Left lung (tissue), 10 donors: Measurements from ENCODE around the gene TNFAIP1. TPM values are rescaled to one million over a fixed set of nuclear protein-coding genes. Genes with fewer than 3 reads are reported as not detected.

Experiments used
- ATAC-seq: fragments of 200-7000 bp; cut with Tn5 transposase; one replicate; pipeline ENCODE4 v1.9.1; 2020; ENCODE audit warnings: moderate library complexity
- DNase-seq, 4 donors: peaks; one replicate each; pipeline ENCODE4 v3.0.0-alpha.2; 2013 to 2020
- H3K27ac ChIP-seq, 2 donors: fragments of 200-600 bp; sonication (generic) in 1 of 2; one replicate each; pipeline versions ENCODE4 v1.5.0 to v1.8.0; 2020 to 2021
- H3K27me3 ChIP-seq, 2 donors: fragments of 200-600 bp; sonication (generic) in 1 of 2; one replicate each; pipeline versions ENCODE4 v1.5.0 to v1.8.0; 2020 to 2021
- H3K36me3 ChIP-seq, 2 donors: fragments of 200-600 bp; sonication (generic) in 1 of 2; one replicate each; pipeline versions ENCODE4 v1.5.0 to v1.8.0; 2020 to 2021
- H3K4me1 ChIP-seq, 2 donors: fragments of 200-600 bp; one replicate each; pipeline ENCODE4 v1.8.0; 2021
- H3K4me3 ChIP-seq, 2 donors: fragments of 200-600 bp; sonication (generic) in 1 of 2; one replicate each; pipeline versions ENCODE4 v1.5.0 to v1.8.0; 2020 to 2021; ENCODE audit warnings: mild to moderate bottlenecking in 1 of 2
- H3K9me3 ChIP-seq, 2 donors: fragments of 200-600 bp; sonication (generic) in 1 of 2; one replicate each; pipeline versions ENCODE4 v1.5.0 to v1.8.0; 2020 to 2021
- CTCF ChIP-seq, 2 donors: fragments of 200-600 bp; sonication (generic) in 1 of 2; IDR thresholded peaks; one replicate each; pipeline versions ENCODE4 v1.5.0 to v1.8.0; 2021; ENCODE audit warnings: antibody characterized with exemption in 2 of 2
- intact Hi-C, 2 donors: fragments of 100-400 bp; cut with DNase I; formaldehyde crosslinking; loops; one replicate each; pipeline versions ENCODE4 v1.11.2 to v1.14.2; 2022
- polyA plus RNA-seq, 6 donors: library from polyadenylated mRNA; unstranded; fragments of 120-200 nt; gene quantifications; one replicate each; pipeline ENCODE4 v1.2.1, GENCODE V29; 2013; ENCODE audit not compliant: insufficient read length in 6 of 6
- total RNA-seq, 2 donors: library from RNA; stranded (reverse); fragmentation: NEBNext Ultra II Directional; extraction: Animal tissue kit (Norgen Biotek cat#: 25700); gene quantifications; one replicate each; pipeline ENCODE4 v1.2.1, GENCODE V29; 2021
- donor health status: DM: no; HTN: yes; CAD: no.
- donor health status: DM: no; HTN: no; CAD: no.

TNFAIP1 gene
- total and polyA plus RNA-seq, 8 donors = 34.2 to 80.7 (median 40.9) TPM

GRCh38 chr17:28371245-28372202 lies 36.0 kb downstream of the TNFAIP1 start, which contains the start of gene SARM1:
SARM1 (plus strand) TSS chr17:28371694; CDS start chr17:28372033, 339 bp downstream.
- TF ChIP-seq CTCF (IDR thresholded peaks at IDR 0.05) = no peak
- Histone ChIP-seq H3K4me3 (peak within 1 kb of the TSS; percentile 21 to 49), H3K4me1 (peaks cover 7 to 32% of the 10 kb centered on the region in 2 donors), H3K9me3 (no peaks in the 10 kb centered on the region), H3K27me3 (peaks cover 0 to 37% of the 10 kb centered on the region in 2 donors), H3K36me3 (no peaks in the 10 kb centered on the region), H3K27ac (peak within 1 kb of the TSS; percentile 37 to 58)
- DNase-seq = peak; percentile 83 to 94 (median 88)
- ATAC-seq = peak; percentile 88
- intact Hi-C loops = no loop called here

GRCh38 chr17:28372203-28372944 lies 36.8 kb downstream of the TNFAIP1 start:
- no peak for TF ChIP-seq CTCF (IDR thresholded peaks at IDR 0.05)
- peak overlapping the region; percentile 21 to 49 for H3K4me3 ChIP-seq
- H3K4me1 ChIP-seq = peaks cover 7 to 32% of the 10 kb centered on the region in 2 donors
- H3K27me3 ChIP-seq = peaks cover 0 to 37% of the 10 kb centered on the region in 2 donors
- DNase-seq = peak in 1 of 4 donors; percentile 82
- ATAC-seq = peak; percentile 3
- H3K9me3 ChIP-seq = no peaks in the 10 kb centered on the region
- no peak overlapping the region for H3K27ac ChIP-seq
- intact Hi-C loops = no loop called here
- H3K36me3 ChIP-seq = no peaks in the 10 kb centered on the region

GRCh38 chr17:28372945-28373274 lies 37.3 kb downstream of the TNFAIP1 start:
- no peak for TF ChIP-seq CTCF (IDR thresholded peaks at IDR 0.05)
- no peak for ATAC-seq
- intact Hi-C loops = no loop called here
- H3K27me3 ChIP-seq = peaks cover 0 to 37% of the 10 kb centered on the region in 2 donors
- DNase-seq = no peak
- H3K9me3 ChIP-seq = no peaks in the 10 kb centered on the region
- H3K4me3 ChIP-seq = no peak overlapping the region
- H3K36me3 ChIP-seq = no peaks in the 10 kb centered on the region
- H3K4me1 ChIP-seq = peaks cover 7 to 32% of the 10 kb centered on the region in 2 donors
- H3K27ac ChIP-seq = no peak overlapping the region

GRCh38 chr17:28379814-28380801 lies 44.5 kb downstream of the TNFAIP1 start:
- peaks cover 0 to 33% of the 10 kb centered on the region in 2 donors for H3K27me3 ChIP-seq
- H3K36me3 ChIP-seq = no peaks in the 10 kb centered on the region
- no peak overlapping the region for H3K4me3 ChIP-seq
- no peak overlapping the region for H3K27ac ChIP-seq
- H3K9me3 ChIP-seq = no peaks in the 10 kb centered on the region
- ATAC-seq = peak; percentile 31
- H3K4me1 ChIP-seq = peaks cover 0 to 32% of the 10 kb centered on the region in 2 donors
- no peak for TF ChIP-seq CTCF (IDR thresholded peaks at IDR 0.05)
- DNase-seq = no peak
- intact Hi-C loops = no loop called here
